Left lung (tissue), 10 donors: ENCODE data around the gene SLC6A15. TPM values are rescaled to one million over a fixed set of nuclear protein-coding genes. Genes with fewer than 3 reads are reported as not detected.

Experiments used
- ATAC-seq: fragments of 200-7000 bp; cut with Tn5 transposase; one replicate; pipeline ENCODE4 v1.9.1; 2020; ENCODE audit warnings: moderate library complexity
- DNase-seq, 4 donors: peaks; one replicate each; pipeline ENCODE4 v3.0.0-alpha.2; 2013 to 2020
- H3K27ac ChIP-seq, 2 donors: fragments of 200-600 bp; sonication (generic) in 1 of 2; one replicate each; pipeline versions ENCODE4 v1.5.0 to v1.8.0; 2020 to 2021
- H3K27me3 ChIP-seq, 2 donors: fragments of 200-600 bp; sonication (generic) in 1 of 2; one replicate each; pipeline versions ENCODE4 v1.5.0 to v1.8.0; 2020 to 2021
- H3K36me3 ChIP-seq, 2 donors: fragments of 200-600 bp; sonication (generic) in 1 of 2; one replicate each; pipeline versions ENCODE4 v1.5.0 to v1.8.0; 2020 to 2021
- H3K4me1 ChIP-seq, 2 donors: fragments of 200-600 bp; one replicate each; pipeline ENCODE4 v1.8.0; 2021
- H3K4me3 ChIP-seq, 2 donors: fragments of 200-600 bp; sonication (generic) in 1 of 2; one replicate each; pipeline versions ENCODE4 v1.5.0 to v1.8.0; 2020 to 2021; ENCODE audit warnings: mild to moderate bottlenecking in 1 of 2
- H3K9me3 ChIP-seq, 2 donors: fragments of 200-600 bp; sonication (generic) in 1 of 2; one replicate each; pipeline versions ENCODE4 v1.5.0 to v1.8.0; 2020 to 2021
- CTCF ChIP-seq, 2 donors: fragments of 200-600 bp; sonication (generic) in 1 of 2; IDR thresholded peaks; one replicate each; pipeline versions ENCODE4 v1.5.0 to v1.8.0; 2021; ENCODE audit warnings: antibody characterized with exemption in 2 of 2
- intact Hi-C, 2 donors: fragments of 100-400 bp; cut with DNase I; formaldehyde crosslinking; loops; one replicate each; pipeline versions ENCODE4 v1.11.2 to v1.14.2; 2022
- polyA plus RNA-seq, 6 donors: library from polyadenylated mRNA; unstranded; fragments of 120-200 nt; gene quantifications; one replicate each; pipeline ENCODE4 v1.2.1, GENCODE V29; 2013; ENCODE audit not compliant: insufficient read length in 6 of 6
- total RNA-seq, 2 donors: library from RNA; stranded (reverse); fragmentation: NEBNext Ultra II Directional; extraction: Animal tissue kit (Norgen Biotek cat#: 25700); gene quantifications; one replicate each; pipeline ENCODE4 v1.2.1, GENCODE V29; 2021
- donor health status: DM: no; HTN: yes; CAD: no.
- donor health status: DM: no; HTN: no; CAD: no.

SLC6A15 gene
- total and polyA plus RNA-seq, 8 donors = 0.21 to 0.70 (median 0.41) TPM; not detected in 1

GRCh38 chr12:84825149-84825548, 87.5 kb downstream of the SLC6A15 start:
- peak; percentile 56 for ATAC-seq
- H3K27ac ChIP-seq = no peak overlapping the region
- H3K27me3 ChIP-seq = no peaks in the 10 kb centered on the region
- H3K36me3 ChIP-seq = no peaks in the 10 kb centered on the region
- no peak for DNase-seq
- H3K4me3 ChIP-seq = no peak overlapping the region
- intact Hi-C loops = no loop called here
- H3K4me1 ChIP-seq = no peaks in the 10 kb centered on the region
- no peaks in the 10 kb centered on the region for H3K9me3 ChIP-seq
- TF ChIP-seq CTCF (IDR thresholded peaks at IDR 0.05) = no peak

DNA sequence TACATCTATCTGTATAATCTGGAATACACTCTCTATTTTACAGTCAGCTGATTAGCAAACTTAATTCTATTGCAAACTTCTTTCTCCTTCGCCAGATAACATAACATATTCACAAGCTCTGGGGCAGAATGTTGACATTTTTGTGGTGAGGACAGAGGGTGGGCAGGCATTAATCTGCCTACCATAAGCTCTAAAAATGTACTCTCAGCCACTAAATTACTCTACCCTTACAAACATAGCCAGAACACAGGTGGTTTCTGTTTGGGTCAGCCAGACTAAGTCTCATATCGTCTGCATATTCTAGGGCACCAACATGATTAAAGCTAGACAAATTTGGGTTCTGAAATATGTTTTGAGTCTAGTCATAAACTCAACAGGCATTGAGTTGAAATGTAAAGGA, 90.1 kb downstream of the SLC6A15 start:
- ATAC-seq = no peak
- H3K36me3 ChIP-seq = no peaks in the 10 kb centered on the region
- H3K9me3 ChIP-seq = no peaks in the 10 kb centered on the region
- H3K4me1 ChIP-seq = no peaks in the 10 kb centered on the region
- no peaks in the 10 kb centered on the region for H3K27me3 ChIP-seq
- H3K4me3 ChIP-seq = no peak overlapping the region
- TF ChIP-seq CTCF (IDR thresholded peaks at IDR 0.05) = no peak
- DNase-seq = no peak
- intact Hi-C loops = no loop called here
- H3K27ac ChIP-seq = no peak overlapping the region

DNA sequence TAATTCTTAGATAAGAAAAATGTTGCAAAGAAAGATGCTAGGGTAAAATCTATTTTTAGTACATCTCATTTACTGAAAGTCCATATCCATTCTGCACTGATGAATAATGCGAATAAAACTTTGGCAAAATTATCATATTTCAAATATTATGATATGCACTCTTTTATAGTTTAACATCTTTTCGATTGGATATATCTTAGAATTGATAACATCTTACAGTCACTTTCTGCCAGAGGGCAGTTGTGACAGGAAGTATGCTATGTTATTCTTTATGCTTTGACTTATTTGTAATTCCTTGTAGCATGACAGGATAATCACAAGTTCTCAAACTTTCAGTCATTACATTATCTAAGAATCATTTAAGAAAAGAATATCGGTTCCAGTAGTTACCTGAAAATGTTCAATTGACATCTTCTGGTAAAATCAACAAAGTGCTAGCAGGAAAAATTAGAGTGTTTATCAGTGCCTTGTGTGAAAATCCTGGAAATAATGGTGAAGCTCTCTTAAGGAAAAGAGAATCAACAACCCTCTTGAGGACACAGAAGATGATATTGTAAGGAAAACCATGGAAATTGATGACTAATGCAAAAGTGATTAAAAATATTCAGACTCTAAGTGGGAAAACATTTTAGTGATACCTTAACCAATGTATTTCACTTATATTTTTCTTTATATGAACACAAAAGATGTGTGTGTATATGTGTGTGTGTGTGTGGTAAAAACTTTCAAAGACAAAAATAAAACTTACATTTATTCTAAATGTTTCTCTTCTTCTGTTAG, 95.5 kb downstream of the SLC6A15 start:
- intact Hi-C loops = no loop called here
- H3K36me3 ChIP-seq = no peaks in the 10 kb centered on the region
- no peak overlapping the region for H3K4me3 ChIP-seq
- H3K27ac ChIP-seq = no peak overlapping the region
- TF ChIP-seq CTCF (IDR thresholded peaks at IDR 0.05) = no peak
- no peak for ATAC-seq
- H3K27me3 ChIP-seq = no peaks in the 10 kb centered on the region
- no peaks in the 10 kb centered on the region for H3K4me1 ChIP-seq
- no peak for DNase-seq
- no peaks in the 10 kb centered on the region for H3K9me3 ChIP-seq

DNA sequence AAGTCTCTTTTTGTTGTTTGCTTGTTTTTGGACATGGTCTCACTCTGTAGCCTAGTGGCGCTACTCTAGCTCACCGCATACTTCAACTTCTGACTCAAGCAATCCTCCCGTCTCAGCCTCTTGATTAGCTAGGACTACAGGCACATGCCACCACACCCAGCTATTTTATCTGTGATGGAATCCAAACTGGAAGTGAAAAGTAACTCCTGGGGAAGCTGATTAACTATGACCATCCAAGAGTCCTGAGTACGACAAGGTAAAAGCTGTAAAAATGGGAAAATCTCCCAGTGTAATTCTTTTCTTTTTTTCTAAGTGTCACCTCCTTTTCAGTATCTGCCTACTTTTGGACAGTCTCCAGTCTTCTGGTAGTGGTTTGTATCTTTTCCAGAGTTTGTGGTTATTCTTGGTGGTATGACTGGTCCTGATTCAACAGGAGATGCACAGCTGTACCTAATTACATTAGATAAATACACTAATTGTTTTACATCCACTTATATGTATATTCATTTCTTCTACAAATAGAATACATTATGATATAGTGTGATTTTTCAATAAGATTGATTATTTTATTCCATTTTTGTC, 97.8 kb downstream of the SLC6A15 start:
- intact Hi-C loops = no loop called here
- no peak for TF ChIP-seq CTCF (IDR thresholded peaks at IDR 0.05)
- Histone ChIP-seq H3K27ac (no peak overlapping the region), H3K4me1 (no peaks in the 10 kb centered on the region), H3K4me3 (no peak overlapping the region), H3K36me3 (no peaks in the 10 kb centered on the region), H3K9me3 (no peaks in the 10 kb centered on the region), H3K27me3 (no peaks in the 10 kb centered on the region)
- ATAC-seq = no peak
- DNase-seq = no peak

DNA sequence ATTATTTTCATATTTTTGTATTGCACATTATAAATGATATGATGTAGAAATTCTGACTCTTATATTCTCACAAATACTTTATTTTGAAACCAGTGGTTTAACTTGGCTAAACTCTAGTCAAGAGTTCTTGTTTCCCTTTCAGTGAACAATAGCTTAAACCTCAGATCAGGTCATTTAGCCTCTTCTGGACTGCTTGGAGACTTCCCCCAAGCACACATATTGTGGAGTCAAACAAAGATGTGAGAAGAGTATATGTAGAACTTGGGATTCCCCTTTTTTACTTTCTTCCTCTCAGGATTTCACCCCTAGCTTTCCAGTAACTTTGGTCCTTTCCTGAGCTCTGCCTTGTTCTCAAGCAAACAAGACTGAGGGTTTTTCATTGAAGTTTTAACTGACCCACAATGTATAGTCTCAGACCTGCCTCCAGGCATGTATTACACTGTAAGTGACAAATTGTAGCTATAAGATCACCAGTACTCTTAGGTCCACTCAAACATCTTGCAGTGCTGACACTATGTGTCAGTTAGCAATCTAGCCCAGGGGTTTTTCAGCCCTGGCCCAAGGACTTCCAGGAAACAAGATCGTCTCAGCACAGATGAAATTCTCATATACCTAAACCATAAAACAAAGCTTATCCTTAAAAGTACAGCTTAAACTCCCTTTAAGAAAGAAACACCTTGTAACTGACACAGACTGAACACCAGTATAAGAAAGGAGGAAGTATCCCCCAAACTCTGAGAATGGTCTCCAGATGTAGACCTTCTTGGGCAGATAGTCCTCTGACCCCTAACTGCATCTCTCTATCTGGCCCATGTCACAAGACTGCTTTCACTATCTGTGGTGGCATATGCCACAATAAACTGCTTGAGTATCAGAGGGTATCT, 98.6 kb downstream of the SLC6A15 start:
- Histone ChIP-seq H3K36me3 (no peaks in the 10 kb centered on the region), H3K9me3 (no peaks in the 10 kb centered on the region), H3K27me3 (no peaks in the 10 kb centered on the region), H3K4me3 (no peak overlapping the region), H3K27ac (no peak overlapping the region), H3K4me1 (no peaks in the 10 kb centered on the region)
- intact Hi-C loops = no loop called here
- no peak for ATAC-seq
- DNase-seq = no peak
- TF ChIP-seq CTCF (IDR thresholded peaks at IDR 0.05) = no peak
